GM12875 (cell line): Measurements from ENCODE around the gene MRM3.
"Not testable (repeated sequence)": the region's sequence is repeated elsewhere in the genome, so short reads cannot be mapped to it uniquely, and the experiment has no call there.

Experiments used
- H3K4me3 ChIP-seq: one replicate; pipeline ENCODE4 v1.5.1; 2011; ENCODE audit warnings: low read depth, low read length, control low read depth
- TF ChIP-seq, protein P1 (sequence below): IDR thresholded peaks from 2 replicates; pipeline ENCODE4 v1.5.1; 2011; ENCODE audit warnings: low read depth, mild to moderate bottlenecking, control low read depth, inconsistent platforms, low read length, moderate library complexity, borderline replicate concordance; ENCODE audit not compliant: insufficient read depth

MRM3 gene

DNA sequence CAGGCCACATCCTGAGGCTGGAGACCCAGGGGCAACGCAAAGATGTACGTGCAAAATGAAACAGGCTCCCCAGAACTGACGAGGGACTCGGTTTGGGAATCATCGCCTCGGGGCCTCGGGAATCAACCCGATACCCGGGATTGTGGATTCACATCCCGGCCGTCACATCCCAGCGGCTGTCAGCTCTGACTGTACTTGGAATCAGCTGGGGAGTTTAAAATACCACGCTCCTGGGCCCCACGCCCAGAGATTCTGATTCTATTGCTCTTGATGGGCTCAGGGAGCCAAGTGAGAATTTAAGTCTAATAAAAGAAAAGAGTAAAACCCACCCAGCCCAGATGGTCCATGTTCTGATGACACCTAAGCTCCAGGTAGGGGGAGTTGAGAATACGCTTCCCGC, 42.2 kb downstream of the MRM3 start:
- TF ChIP-seq, protein P1, sequence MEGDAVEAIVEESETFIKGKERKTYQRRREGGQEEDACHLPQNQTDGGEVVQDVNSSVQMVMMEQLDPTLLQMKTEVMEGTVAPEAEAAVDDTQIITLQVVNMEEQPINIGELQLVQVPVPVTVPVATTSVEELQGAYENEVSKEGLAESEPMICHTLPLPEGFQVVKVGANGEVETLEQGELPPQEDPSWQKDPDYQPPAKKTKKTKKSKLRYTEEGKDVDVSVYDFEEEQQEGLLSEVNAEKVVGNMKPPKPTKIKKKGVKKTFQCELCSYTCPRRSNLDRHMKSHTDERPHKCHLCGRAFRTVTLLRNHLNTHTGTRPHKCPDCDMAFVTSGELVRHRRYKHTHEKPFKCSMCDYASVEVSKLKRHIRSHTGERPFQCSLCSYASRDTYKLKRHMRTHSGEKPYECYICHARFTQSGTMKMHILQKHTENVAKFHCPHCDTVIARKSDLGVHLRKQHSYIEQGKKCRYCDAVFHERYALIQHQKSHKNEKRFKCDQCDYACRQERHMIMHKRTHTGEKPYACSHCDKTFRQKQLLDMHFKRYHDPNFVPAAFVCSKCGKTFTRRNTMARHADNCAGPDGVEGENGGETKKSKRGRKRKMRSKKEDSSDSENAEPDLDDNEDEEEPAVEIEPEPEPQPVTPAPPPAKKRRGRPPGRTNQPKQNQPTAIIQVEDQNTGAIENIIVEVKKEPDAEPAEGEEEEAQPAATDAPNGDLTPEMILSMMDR: no peak
- no peak overlapping the region for H3K4me3 ChIP-seq

- H3K4me3 ChIP-seq: no peak overlapping the region
- TF ChIP-seq, protein P1: no peak
Observed at GRCh38 chr17:825216-825615, 43.1 kb downstream of the MRM3 start.

DNA sequence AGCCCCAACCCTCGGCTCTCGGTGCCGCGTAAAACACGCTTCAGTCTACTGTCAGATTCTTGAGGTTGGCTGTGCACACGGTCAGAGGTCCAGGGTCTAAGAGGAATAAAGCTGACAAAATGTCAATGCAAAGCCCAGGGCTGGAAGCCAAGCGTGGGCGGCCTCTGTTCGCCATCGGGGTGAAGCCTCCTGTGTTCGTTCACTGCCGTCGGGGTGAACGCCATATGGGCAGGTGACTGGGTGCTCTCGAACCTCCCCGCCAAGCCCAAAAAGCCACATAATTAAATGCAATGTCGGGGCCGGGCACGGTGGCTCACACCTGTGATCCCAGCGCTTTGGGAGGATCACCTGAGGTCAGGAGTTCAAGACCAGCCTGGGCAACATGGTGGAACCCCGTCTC, 44.6 kb downstream of the MRM3 start:
- no peak overlapping the region for H3K4me3 ChIP-seq
- TF ChIP-seq, protein P1: no peak

- TF ChIP-seq, protein P1: no peak
Observed at GRCh38 chr17:828761-829160, 46.6 kb downstream of the MRM3 start.

DNA sequence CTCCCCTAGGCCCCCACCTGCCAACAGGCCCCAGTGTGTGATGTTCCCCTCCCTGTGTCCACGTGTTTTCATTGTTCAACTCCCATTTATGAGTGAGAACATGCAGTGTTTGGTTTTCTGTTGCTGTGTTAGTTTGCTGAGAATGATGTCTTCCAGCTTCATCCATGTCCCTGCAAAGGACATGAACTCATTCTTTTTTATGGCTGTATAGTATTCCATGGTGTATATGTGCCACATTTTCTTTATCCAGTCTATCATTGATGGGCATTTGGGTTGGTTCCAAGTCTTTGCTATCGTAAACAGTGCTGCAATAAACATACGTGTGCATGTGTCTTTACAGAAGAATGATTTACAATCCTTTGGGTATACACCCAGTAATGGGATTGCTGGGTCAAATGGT, 47.5 kb downstream of the MRM3 start:
- not testable (repeated sequence) for H3K4me3 ChIP-seq

More at GRCh38 chr17:828761-829160, 46.6 kb downstream of the MRM3 start:
- no peak overlapping the region for H3K4me3 ChIP-seq

DNA sequence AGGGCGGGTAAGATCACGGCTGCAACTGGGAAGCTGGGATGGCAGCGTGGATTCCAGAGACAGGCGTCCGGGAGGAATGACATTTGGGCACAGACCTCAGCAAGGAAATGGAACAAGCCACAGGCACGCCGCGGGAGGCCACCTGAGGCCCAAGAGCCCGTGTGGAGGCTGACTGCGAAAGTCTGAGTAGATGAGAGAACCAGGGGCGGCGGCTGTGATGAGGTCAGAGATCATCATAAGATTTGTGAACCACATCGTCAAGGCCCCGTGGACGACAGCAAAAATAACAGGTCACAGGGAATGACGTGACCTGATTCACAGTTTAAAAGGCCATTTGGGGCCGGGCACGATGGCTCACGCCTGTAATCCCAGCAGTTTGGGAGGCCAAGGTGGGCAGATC, 48.2 kb downstream of the MRM3 start:
- H3K4me3 ChIP-seq: no peak overlapping the region
- TF ChIP-seq, protein P1: no peak

DNA sequence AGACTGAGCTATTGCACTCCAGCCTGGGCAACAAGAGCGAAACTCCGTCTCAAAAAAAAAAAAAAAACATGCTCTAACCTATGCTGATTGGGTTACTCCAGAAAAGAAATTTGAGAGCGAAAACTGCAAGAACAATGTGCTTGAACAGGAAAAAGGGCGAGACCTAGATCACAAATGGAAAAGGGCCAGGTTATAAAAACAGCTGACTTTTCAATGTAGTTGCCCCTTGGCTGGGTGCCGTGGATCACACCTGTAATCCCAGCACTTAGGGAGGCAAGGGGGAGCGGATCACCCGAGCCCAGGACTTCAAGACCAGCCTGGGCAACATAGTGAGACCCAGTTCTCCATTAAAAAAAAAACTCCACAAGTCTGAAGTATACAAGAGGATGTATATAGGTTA, 48.8 kb downstream of the MRM3 start:
- no peak overlapping the region for H3K4me3 ChIP-seq
- TF ChIP-seq, protein P1: no peak

- TF ChIP-seq, protein P1: no peak
- H3K4me3 ChIP-seq: no peak overlapping the region
Observed at GRCh38 chr17:834136-834535, 52.0 kb downstream of the MRM3 start.
